DND-41 (cell line): ENCODE results near the gene CHD6.

Experiments used
- ATAC-seq: fragments of 200-7000 bp; cut with Tn5 transposase; 3 replicates; pipeline ENCODE4 v1.9.1; 2021; ENCODE audit warnings: low read depth; ENCODE audit not compliant: insufficient read depth
- DNase-seq: peaks from one replicate; pipeline ENCODE4 v3.0.0-alpha.2; 2020
- H2AFZ ChIP-seq: 2 replicates; pipeline ENCODE4 v1.6.0; 2012; ENCODE audit warnings: low read depth, low read length
- H3K27ac ChIP-seq: 2 replicates; pipeline ENCODE4 v1.5.1; 2012; ENCODE audit warnings: low read length, inconsistent platforms
- H3K27me3 ChIP-seq: fragments of 200-600 bp; sonication (generic); 2 replicates; pipeline ENCODE4 v1.6.0; 2012; ENCODE audit warnings: low read length, mild to moderate bottlenecking, inconsistent platforms; ENCODE audit not compliant: insufficient read depth, poor library complexity
- H3K36me3 ChIP-seq: 2 replicates; pipeline ENCODE4 v1.5.1; 2012; ENCODE audit warnings: low read length, inconsistent platforms; ENCODE audit not compliant: insufficient read depth
- H3K4me1 ChIP-seq: 2 replicates; pipeline ENCODE4 v1.5.1; 2012; ENCODE audit warnings: mild to moderate bottlenecking, low read length; ENCODE audit not compliant: insufficient read depth
- H3K4me2 ChIP-seq: 2 replicates; pipeline ENCODE4 v1.6.0; 2012; ENCODE audit warnings: mild to moderate bottlenecking, moderate library complexity, low read length, inconsistent platforms; ENCODE audit not compliant: insufficient read depth
- H3K4me3 ChIP-seq, 2 experiments: fragments of 200-600 bp in 1 of 2; shearing (Covaris generic) in 1 of 2; 2 replicates each; pipeline ENCODE4 v1.5.1; 2012 to 2016; ENCODE audit warnings: inconsistent platforms in 2 of 2, low read length in 2 of 2, mild to moderate bottlenecking in 2 of 2, low read depth in 1 of 2, moderate library complexity in 1 of 2
- H3K79me2 ChIP-seq: 2 replicates; pipeline ENCODE4 v1.6.0; 2012; ENCODE audit warnings: low read length, inconsistent platforms; ENCODE audit not compliant: insufficient read depth
- H3K9ac ChIP-seq: 2 replicates; pipeline ENCODE4 v1.6.0; 2012; ENCODE audit warnings: low read depth, mild to moderate bottlenecking, inconsistent platforms, low read length, moderate library complexity
- H3K9me3 ChIP-seq: 2 replicates; pipeline ENCODE4 v1.5.1; 2012; ENCODE audit warnings: low read length, moderate library complexity, mild to moderate bottlenecking, inconsistent platforms; ENCODE audit not compliant: insufficient read depth, severe bottlenecking
- H4K20me1 ChIP-seq: 2 replicates; pipeline ENCODE4 v1.6.0; 2012; ENCODE audit warnings: low read length; ENCODE audit not compliant: insufficient read depth
- CTCF ChIP-seq: IDR thresholded peaks from 2 replicates; pipeline ENCODE4 v1.5.1; 2012; ENCODE audit warnings: borderline replicate concordance, low read length, moderate library complexity, mild to moderate bottlenecking; ENCODE audit not compliant: poor library complexity, severe bottlenecking; ENCODE audit errors: extremely low read depth
- EZH2 ChIP-seq: IDR thresholded peaks from 3 replicates; pipeline ENCODE4 v1.6.1; 2012; ENCODE audit warnings: borderline replicate concordance, low read depth, mild to moderate bottlenecking, moderate library complexity, low read length, inconsistent platforms; ENCODE audit not compliant: severe bottlenecking

The CHD6 gene

GRCh38 chr20:41544472-41544871, 73.7 kb downstream of the CHD6 start:
- TF ChIP-seq EZH2 (no peak), CTCF (no peak)
- Histone ChIP-seq H3K79me2 (peaks cover 64% of the 10 kb centered on the region), H3K9ac (no peak overlapping the region), H3K4me1 (no peaks in the 10 kb centered on the region), H3K4me2 (no peak overlapping the region), H3K27me3 (no peaks in the 10 kb centered on the region), H4K20me1 (peaks cover 28% of the 10 kb centered on the region; the same call in 1 of the 2 replicates), H2AFZ (no peak overlapping the region), H3K27ac (no peak overlapping the region), H3K36me3 (peaks cover 10% of the 10 kb centered on the region; the same call in 1 of the 2 replicates), H3K4me3 (no peak overlapping the region), H3K9me3 (no peaks in the 10 kb centered on the region)
- DNase-seq (no peak), ATAC-seq (no peak)

- H2AFZ ChIP-seq, result no peak overlapping the region
- TF ChIP-seq CTCF, result no peak
- TF ChIP-seq EZH2, result no peak
- no peak overlapping the region for H3K27ac ChIP-seq
- ATAC-seq (no peak), DNase-seq (no peak)
- peaks cover 25% of the 10 kb centered on the region for H3K36me3 ChIP-seq
- peaks cover 69% of the 10 kb centered on the region for H3K79me2 ChIP-seq
- H3K9me3 ChIP-seq, result peaks cover 12% of the 10 kb centered on the region
- no peak overlapping the region for H3K9ac ChIP-seq
- H3K4me3 ChIP-seq, result no peak overlapping the region
- H3K4me1 ChIP-seq, result no peaks in the 10 kb centered on the region
- no peaks in the 10 kb centered on the region for H3K27me3 ChIP-seq
- H4K20me1 ChIP-seq, result peaks cover 19% of the 10 kb centered on the region; the same call in 1 of the 2 replicates
- no peak overlapping the region for H3K4me2 ChIP-seq
These were observed 77.3 kb downstream of the CHD6 start for GRCh38 chr20:41540918-41541317.

- peaks cover 12% of the 10 kb centered on the region for H3K9me3 ChIP-seq
- H2AFZ ChIP-seq, result no peak overlapping the region
- peaks cover 25% of the 10 kb centered on the region for H3K36me3 ChIP-seq
- no peak for TF ChIP-seq EZH2
- peak; percentile 7 for TF ChIP-seq CTCF
- no peak overlapping the region for H3K9ac ChIP-seq
- H4K20me1 ChIP-seq, result peaks cover 19% of the 10 kb centered on the region; the same call in 1 of the 2 replicates
- H3K4me2 ChIP-seq, result no peak overlapping the region
- peaks cover 70% of the 10 kb centered on the region for H3K79me2 ChIP-seq
- ATAC-seq, result peak; percentile 54; the same call in 1 of the 3 replicates
- no peak overlapping the region for H3K27ac ChIP-seq
- peak; percentile 12 for DNase-seq
- H3K4me1 ChIP-seq, result no peaks in the 10 kb centered on the region
- no peak overlapping the region for H3K4me3 ChIP-seq
- H3K27me3 ChIP-seq, result no peaks in the 10 kb centered on the region
These were observed 77.7 kb downstream of the CHD6 start for GRCh38 chr20:41540459-41540858.
